Measurements from ENCODE around the gene LAIR1.

LAIR1 gene, protein sequence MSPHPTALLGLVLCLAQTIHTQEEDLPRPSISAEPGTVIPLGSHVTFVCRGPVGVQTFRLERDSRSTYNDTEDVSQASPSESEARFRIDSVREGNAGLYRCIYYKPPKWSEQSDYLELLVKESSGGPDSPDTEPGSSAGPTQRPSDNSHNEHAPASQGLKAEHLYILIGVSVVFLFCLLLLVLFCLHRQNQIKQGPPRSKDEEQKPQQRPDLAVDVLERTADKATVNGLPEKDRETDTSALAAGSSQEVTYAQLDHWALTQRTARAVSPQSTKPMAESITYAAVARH
- 85.9 to 462 (median 230) reads per million in 18 experiments for total RNA-seq

DNA sequence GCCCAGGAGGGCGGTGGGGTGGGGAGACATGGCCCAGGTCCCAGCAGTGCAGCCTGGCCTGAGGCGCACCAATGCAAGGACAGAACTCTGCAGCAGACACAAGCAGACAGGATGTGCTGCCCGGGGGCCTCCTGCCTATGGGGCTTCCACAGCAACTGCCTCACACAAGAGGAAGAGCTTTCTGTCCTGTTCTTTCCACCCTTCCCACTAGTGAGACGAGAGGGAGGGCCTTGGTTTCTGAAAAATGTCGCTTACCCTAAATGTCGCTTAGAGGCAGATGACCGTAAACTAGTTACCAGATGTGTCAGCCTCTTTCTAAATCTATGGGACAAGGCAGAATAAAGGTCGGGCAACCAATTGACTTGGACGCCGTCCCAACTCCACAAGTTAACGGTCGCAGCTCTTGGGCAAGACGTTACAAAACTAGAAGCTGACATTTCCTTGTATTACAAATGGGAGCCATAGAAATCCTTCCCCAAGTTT, at the start of gene LAIR1:
Gene LAIR1 (minus strand): TSS at position 157 of the 483 bp plus-strand sequence. CDS start 127 bp downstream, at position 30.
- DNase-seq = peak; percentile 94 to 99

DNA sequence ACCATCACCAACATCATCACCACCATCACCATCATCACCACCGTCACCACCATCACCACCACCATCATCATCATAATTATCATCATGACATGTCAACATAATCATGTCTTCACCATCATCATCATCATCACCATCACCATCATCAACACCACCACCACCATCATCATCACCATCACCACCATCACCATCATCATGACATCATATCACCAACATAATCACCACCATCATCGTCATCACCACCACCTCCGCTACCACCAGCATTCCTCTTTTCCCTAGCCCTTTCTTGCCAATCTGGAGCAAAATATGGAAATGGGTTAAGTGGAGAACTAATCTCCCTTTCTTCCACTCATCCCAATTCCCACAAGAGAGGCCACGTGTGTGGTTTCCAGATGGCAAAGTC, 49.4 kb upstream of the LAIR1 start:
- DNase-seq = no peak

DNA sequence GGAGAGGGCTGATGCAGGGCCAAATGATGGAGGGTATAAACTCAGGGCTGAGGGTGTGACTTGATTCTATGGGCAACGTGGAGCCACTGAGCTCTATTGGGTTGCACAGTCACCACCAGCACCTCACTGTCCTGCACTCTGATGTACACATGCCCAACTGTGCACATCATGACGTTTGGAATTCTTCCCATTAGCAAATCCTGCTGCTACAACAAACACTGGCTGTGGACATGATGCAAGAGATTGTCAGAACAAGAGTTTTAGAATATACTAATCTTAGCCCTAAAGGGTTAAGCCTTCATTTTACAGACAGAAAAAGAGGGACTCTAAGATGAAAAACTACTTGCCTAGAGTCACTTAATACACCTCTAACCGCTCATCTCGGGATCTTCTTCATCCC, 48.1 kb upstream of the LAIR1 start:
- no peak for DNase-seq

DNA sequence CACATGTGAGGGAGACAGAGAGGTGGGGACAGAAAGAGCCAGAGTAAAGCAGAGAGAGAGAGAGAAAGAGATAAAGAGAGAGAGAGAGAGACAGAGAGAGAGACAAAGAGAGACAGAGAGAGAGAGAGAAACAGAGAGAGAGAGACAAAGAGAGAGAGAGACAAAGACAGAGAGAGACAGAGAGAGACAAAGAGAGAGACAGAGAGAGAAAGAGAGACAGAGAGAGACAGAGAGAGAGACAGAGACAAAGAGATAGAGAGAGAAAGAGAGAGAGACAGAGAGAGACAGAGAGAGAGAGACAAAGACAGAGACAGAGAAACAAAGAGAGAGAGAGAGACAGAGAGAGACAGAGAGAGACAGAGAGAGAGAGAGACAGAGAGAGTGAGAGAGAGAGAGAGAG, 46.3 kb upstream of the LAIR1 start:
- DNase-seq = no peak

DNA sequence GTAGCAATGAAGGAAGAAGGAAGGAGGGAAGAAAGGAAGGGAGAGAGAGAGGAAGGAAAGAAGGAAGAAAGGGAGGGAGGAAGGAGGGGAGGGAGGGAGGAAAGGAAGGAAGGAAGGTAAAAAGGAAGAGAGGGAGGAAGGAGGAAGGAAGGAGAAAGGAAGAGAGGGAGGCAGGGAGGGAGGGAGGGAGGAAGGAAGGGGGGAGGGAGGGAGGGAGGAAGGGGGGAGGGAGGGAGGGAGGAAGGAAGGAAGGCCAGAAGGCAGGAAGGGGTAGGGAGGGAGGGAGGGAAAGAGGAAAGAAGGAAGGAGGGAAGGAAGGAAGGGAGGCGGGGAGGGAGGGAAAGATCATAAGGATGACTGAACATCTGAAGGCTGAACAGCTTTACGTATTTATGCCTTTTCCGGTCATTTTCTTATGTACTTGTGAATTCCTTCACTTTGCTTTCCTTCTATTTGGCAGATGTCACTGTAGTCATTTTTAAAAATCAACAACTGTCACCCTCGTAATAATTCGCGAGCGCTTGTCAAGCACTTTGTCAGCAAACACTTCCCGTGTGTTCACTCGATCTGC, 43.8 kb upstream of the LAIR1 start:
- DNase-seq = no peak

DNA sequence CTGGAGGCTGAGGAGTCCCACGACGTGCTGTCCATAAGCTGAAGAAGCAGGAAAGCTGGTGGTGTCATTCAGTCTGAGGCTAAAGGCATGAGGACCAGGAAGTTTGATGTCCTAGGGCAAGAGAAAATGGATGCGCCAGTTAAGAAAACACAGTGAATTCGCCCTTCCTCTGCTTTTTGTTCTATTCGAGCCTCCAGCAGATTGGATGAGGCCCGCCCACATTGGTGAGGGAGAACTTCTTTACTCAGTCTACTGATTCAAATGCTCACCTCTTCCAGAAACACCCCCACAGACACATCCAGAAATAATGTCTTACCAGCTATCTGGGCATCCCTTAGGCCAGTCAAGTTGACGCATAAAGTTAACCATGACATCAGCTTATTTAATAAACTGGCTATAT, 43.0 kb upstream of the LAIR1 start:
- DNase-seq = no peak

DNA sequence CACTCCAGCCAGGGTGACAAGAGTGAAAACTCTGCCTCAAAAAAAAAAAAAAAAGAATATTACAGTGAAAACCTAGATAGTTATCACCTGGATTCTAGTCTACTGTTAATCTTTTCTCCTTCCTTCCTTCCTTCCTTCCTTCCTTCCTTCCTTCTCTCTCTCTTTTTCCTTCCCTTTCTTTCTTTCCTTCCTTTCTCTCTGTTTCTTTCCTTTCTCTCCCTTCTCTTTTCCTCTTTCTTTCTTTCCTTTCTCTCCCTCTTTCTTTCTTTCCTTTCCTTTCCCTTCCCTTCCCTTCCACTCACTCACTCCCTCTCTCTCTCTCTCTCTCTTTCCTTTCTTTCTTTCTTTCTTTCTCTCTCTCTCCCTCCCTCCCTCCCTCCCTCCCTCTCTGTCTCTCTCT, 40.9 kb upstream of the LAIR1 start:
- DNase-seq = no peak

DNA sequence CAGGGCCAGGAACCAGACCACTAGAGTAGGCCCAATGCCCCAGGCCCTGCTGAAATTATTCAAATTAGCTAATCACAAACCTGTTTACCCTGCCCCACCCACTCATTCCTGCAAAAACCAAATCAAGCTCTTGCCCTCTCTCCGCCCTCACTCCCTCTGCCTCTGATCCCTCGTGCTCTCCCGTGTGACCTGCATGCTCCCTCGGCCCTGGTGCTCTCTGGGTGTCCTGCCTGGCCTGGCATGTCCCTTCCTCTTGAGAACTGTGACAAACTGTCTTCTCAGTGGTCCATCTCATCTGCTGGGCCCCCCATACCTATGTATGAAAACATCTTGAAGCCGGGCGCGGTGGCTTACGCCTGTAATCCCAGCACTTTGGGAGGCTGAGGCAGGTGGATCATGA, 38.3 kb upstream of the LAIR1 start:
- no peak for DNase-seq

DNA sequence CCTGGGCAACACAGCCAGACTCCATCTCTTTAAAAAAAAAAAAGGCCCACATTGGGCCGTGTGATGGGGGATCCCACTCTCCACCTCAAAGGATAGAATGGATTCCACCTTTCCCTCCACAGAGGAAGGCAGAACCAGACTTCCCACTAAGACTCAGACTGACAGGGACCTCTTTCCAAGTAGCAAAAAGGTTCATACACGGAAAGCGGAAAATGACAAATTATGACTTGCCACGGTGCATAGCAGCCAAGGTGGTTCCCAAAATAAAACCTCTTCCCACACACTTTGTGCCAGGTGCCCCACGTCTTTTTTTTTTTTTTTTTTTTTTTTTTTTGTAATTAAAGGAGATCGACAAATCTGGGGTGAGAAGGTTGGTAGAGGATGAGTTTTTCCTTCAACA, 36.2 kb upstream of the LAIR1 start:
- no peak for DNase-seq

DNA sequence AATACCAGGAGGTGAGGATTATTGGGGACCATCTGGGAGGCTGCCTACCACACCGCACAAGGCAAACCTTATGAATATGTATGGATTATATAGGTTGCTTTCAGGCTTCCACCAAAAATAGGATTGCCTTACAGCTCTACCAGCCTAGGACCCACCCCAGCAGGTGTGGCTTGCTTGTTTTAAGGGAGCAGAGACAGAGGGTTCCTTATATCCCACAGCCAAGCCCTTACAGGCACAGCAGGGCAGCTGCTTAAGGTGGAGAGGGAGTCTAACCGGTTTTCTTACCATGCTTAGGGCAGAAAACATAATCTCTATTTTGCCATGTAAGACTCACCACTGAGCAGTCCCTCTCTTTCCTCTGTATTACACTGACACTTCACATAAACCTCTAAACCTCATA, 34.5 kb upstream of the LAIR1 start:
- DNase-seq = no peak

DNA sequence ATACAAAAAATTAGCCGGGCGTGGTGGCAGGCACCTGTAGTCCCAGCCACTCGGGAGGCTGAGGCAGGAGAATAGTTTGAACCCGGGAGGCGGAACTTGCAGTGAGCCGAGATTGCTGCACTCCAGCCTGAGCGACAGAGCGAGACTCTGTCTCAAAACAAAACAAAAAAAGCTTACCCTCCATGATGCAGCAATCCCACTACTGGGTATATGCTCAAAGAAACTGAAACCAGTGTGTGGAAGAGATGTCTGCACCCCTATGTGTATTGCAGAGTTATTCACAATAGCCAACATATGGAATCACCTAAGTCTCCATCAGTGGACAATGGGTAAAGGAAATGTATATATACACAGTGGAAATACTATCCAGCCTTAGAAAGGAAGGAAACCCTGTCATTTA, 31.0 kb upstream of the LAIR1 start:
- no peak for DNase-seq

DNA sequence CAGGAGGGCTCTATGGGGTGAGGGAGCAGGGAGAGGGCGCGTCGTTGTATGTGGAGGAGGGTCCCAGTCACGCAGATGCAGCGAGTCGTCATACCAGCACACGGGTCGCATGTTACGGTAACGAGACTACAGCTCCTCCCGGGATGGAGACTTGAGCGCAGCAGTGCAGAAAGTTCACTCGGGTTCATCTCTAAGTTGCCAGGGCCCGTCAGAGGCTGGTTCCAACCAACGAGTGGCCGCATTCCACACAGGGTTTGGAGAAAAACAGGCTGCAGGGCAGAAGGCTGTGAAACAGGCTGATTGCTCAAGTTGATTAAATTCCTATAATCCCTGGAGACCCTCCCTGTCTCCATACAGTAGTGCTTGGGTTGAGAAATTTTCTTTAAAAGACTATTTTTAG, 28.6 kb upstream of the LAIR1 start:
- no peak for DNase-seq

DNA sequence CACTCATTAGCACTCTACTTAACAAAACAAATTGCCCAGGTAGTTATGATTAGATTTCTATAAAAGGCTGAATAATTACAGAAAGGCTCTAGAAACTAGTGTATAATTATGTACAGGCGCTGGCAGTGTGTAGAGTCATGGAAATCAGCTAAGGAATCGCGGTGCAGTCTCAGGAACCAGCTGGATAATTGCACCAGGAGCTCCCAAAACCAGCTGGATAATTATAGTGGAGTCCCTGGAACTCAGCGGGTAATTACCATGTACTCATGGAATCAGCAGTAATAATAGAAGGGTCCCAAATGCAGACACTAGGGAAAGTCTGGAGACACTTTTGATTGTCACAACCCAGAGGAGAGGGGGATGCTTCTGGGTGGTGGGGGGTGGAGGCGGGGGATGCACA, 27.4 kb upstream of the LAIR1 start:
- no peak for DNase-seq

DNA sequence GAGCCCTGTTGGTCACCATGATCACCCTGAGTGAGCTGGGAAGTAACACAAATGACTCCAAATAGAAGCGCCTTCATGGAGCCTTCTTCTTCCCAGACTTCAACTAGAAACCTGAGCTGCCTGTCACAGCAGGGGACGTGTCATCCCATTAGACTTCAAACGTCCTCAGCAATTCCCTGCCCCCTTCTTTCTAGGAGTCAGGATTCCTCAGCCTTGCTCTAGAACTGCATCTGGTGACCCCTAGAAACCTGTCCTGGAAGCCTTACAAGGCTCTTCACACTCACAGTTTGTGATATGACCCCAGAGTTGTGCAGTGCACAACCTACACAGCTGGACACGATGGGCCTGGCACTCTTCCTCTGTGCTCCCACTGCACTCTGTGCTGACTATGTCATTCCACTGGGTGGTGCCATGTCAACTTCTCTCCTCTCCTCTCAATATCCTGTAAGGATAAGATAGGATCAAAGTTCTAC, 26.9 kb upstream of the LAIR1 start:
- peak in 1 of 2 donors; percentile 30 for DNase-seq

DNA sequence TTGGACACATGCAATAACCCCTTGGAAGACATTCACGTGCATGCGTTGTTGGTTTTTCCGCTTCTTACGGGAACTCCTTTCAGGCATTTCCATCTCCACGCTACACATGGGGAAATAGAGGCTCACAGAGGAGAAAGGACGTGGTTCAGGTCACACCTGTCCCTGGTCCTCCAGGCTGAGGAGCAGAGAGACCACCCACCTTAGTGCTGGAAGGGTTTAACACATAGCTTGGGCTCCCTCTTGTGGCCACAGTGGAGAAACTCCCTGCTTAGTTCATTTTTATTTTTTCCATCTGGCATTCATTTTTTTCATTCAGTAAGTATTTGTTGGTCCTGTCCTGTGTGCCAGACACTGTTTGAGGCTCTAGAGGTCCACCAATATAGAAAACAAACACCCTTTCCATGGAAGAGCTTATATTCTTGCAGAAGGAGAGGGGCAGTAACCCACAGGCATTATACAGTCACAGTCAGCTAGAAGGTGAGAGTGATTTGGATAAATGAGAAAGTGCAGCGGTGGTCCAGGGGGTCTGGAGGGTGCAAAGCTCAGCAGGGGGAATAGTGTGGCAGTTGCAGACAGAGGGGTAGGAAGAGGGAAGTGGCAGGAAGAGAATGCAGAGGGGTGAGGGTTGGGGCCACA, 26.3 kb upstream of the LAIR1 start:
- peak; percentile 54 to 56 for DNase-seq

DNA sequence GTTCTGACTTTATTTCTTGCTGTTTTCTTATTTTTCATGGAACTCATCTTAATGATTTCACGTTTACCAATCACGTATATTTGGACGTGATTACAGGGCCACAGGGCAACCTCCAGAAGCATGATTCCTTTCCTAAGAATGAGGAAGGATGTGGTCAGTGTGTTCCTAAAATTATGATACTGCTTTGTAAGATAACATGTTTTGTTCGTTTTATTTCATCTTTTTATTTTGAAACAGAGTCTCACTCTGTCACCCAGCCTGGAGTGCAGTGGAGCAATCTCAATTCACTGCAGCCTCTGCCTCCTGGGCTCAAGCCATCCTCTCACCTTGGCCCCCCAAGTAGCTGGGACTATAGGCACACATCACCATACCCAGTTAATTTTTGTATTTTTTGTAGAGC, 24.8 kb upstream of the LAIR1 start:
- peak; percentile 70 to 92 for DNase-seq

DNA sequence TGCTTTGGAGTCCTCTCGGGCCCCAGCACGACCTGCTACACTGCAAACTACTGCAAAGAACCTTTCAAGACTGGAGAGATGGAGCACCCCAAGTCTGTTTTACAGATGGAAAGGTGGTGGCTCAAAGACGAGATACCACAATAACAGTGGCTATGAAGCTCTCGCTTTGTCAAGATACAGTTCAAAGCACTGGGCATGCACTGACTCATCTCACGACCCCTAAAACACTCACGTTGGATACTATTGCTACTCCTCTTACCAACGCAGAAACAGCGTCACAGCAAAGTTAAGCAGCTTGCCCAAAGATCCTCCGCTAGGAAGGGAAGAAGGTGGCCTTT, 24.0 kb upstream of the LAIR1 start:
- DNase-seq = no peak

DNA sequence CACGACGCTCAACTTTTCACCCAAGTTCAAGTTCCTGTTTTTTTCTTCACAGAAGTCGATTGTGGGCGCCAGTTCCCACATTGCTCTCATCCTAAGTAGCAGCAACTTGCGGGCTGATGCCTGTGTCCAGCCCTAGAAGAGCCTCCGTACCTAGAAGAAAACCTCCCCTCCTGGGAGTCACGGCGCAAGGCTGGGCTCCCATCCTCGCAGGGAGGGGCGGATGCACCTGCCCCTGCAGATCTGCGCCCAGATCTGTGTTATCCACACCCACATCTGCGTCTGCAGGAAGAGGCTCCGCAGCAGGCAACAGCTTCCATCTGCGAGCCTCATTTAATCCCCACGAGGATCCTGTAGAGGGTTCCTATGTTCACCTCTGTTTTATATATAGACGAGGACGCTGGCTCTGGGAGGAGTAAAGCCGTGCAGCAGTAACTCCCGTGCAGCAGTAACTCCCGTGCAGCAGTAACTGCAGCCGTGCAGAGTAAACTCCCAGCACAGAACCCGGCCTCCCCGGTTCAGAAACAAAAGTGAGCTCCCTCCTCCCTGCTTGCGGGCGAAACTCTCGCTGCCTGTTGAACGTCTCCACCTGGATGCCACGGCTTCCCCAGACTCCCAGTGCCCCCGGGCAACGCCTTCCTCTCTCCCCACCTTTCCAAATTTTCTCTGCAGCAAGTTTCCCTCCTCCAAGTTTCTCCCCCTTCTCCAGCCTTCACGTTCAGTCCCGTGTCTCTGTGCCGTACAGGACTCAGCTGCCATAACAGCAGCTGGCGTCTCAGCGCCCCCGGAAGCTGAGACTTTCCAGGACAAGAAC, 23.5 kb upstream of the LAIR1 start:
- peak; percentile 77 to 81 for DNase-seq

DNA sequence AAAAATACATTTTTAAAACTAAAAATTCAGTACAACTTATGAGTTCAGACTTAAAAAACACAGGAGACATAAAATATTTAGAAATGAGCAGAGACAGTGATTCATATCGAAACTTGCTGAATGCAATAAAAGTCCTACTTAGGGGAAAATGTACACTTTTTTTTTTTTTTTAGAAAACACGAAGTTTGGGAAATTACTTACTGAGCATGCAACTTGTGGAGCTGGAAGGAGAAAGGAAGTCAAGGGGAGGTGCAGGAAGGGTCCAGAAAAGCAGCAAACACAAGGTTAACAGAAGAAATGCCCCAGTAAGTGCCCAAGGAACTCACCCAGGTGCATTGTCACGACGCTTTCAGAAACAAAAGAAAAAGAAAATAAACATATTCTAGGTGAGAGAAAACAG, 18.6 kb upstream of the LAIR1 start:
- DNase-seq = peak; percentile 37 to 89

DNA sequence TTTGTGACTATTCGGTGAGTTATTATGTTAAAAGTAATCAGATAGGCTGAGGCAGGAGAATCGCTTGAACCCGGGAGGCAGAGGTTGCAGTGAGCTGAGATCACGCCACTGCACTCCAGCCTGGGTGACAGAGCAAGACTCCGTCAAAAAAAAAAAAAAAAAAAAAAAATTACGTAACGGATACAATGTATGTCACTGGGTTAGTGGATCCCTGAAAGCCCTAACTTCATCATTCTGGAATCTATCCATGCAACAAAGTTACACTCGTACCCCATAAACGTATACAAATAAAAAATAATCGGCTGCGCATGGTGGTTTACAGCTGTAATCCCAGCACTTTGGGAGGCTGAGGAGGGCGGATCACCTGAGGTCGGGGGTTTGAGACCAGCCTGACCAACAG, 17.3 kb upstream of the LAIR1 start:
- DNase-seq = peak in 1 of 2 donors; percentile 69

DNA sequence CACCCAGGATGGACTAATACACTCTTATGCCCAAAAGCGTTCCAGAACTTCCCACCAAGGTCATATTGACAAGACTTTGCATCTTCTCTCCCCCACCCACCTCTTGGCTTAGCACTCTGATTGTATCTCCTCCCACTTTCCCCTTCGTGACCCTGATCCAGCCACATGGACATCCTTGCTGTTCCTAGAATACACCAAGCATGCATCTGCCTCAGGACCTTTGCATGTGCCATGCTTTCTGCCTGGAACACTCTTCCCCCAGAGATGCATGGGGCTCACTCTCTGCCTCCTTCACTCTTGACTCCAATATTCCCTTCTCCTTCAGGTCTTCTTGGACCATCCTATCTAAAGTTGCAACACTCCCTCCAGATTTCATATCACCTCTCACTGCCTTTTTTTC, 16.2 kb upstream of the LAIR1 start:
- no peak for DNase-seq

DNA sequence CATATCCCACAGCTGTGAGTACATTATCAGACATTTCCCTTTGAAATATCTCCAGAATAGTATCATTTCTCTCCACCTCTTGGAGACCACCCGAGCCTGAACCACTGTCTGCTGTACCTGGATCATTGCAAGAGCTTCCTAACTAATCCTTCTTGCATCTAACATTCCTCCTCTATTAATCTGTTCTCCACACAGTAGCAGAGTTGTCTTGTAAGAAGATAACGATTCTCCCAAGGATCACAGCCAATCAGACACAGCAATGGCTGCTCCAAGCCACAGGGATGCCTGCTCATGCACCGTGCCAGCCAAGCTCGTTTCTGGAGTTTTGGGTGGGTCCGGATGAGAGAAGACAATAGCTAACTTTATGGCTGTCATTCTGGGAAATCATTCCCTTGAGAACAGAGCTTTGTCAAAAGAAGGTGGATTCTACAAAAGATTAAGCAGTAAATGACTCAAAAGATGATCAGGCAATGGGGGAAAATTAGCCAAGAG, 14.5 kb upstream of the LAIR1 start:
- no peak for DNase-seq

All from inflammatory macrophage (primary cell).